HUES64 (cell line): ENCODE results near the gene EPM2A.

ENCODE experiments used
- H3K27ac ChIP-seq: 2 replicates; pipeline ENCODE4 v1.7.0; 2013; ENCODE audit warnings: low read depth, low read length, inconsistent platforms
- H3K27me3 ChIP-seq: 2 replicates; pipeline ENCODE4 v1.6.1; 2013; ENCODE audit warnings: mild to moderate bottlenecking, low read length; ENCODE audit not compliant: insufficient read depth
- H3K36me3 ChIP-seq: 2 replicates; pipeline ENCODE4 v1.6.1; 2013; ENCODE audit warnings: mild to moderate bottlenecking, low read length; ENCODE audit not compliant: insufficient read depth
- H3K4me1 ChIP-seq: 2 replicates; pipeline ENCODE4 v1.6.1; 2013; ENCODE audit warnings: mild to moderate bottlenecking, low read length, moderate library complexity; ENCODE audit not compliant: insufficient read depth
- H3K4me3 ChIP-seq: 2 replicates; pipeline ENCODE4 v1.5.1; 2013; ENCODE audit warnings: mild to moderate bottlenecking, low read length, moderate library complexity
- H3K9ac ChIP-seq: 2 replicates; pipeline ENCODE4 v1.6.1; 2013; ENCODE audit warnings: mild to moderate bottlenecking, low read depth, low read length
- H3K9me3 ChIP-seq: 2 replicates; pipeline ENCODE4 v1.6.1; 2013; ENCODE audit warnings: low read depth, low read length; ENCODE audit not compliant: insufficient read depth
- WGBS: fragments of 150-250, 120-280 bp; methylation state at CpG from one replicate; pipeline ENCODE4 v1.1.7; 2013; ENCODE audit warnings: missing lambda C conversion rate; 5-methylcytosine and 5-hydroxymethylcytosine counted together

Gene EPM2A

DNA sequence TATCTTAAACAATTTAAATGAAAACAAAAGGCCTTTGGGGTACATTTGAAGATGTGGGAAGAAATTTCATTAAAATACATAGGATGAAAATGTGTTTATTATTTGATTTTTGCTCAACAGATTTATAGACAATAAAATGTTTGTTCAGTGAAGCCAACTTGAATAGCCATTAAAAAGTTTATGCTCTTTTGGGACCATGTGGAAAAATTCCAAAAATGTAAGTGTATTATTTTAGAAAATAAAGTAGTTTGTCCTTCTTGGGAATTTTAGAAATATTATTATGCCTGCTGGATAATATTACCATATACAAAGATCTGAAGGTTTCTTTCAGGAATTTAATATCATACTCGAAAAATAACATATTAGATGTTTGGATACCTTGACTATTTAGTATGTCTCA, 131.3 kb downstream of the EPM2A start:
- H3K27ac ChIP-seq = no peak overlapping the region
- H3K36me3 ChIP-seq = no peaks in the 10 kb centered on the region
- no peak overlapping the region for H3K9ac ChIP-seq
- no peaks in the 10 kb centered on the region for H3K9me3 ChIP-seq
- no CpG with 5 or more reads among the region's 1 CpG for WGBS
- no peaks in the 10 kb centered on the region for H3K27me3 ChIP-seq
- H3K4me3 ChIP-seq = no peak overlapping the region
- no peaks in the 10 kb centered on the region for H3K4me1 ChIP-seq

GRCh38 chr6:145603424-145603833, 131.9 kb downstream of the EPM2A start:
- Histone ChIP-seq H3K4me1 (no peaks in the 10 kb centered on the region), H3K9ac (no peak overlapping the region), H3K36me3 (no peaks in the 10 kb centered on the region), H3K9me3 (no peaks in the 10 kb centered on the region), H3K27me3 (no peaks in the 10 kb centered on the region), H3K4me3 (no peak overlapping the region), H3K27ac (no peak overlapping the region)

DNA sequence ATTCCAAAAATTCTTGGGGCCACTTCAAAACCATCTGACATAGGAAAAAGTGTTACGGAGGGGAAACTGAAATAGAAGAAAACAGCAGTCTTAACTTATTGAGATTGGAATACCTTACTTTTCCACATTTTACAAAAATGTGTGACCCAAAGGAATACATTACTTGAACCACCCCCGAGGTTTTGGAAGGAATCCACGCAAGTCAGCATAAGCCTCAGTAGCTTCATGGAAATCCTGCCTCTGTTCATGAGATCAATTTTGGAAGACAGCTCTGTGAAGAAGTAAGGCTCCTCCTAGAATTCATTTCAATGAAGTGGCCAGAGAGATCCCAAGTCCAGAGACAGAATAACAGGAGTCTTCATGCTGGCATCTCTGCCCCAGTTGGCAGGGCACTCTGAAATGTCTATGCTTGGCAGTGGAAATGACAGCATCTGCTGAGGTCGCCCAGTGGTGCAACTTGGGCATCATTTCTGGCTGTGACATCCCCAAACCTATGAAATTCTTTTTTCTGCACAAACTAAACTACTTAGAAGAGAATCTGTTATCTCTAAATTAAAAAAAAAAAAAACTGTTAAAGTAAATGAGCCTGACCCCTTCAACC, 132.5 kb downstream of the EPM2A start:
- 96% methylated on average over 3 of the region's 4 CpGs for WGBS
- no peaks in the 10 kb centered on the region for H3K4me1 ChIP-seq
- no peaks in the 10 kb centered on the region for H3K27me3 ChIP-seq
- no peak overlapping the region for H3K9ac ChIP-seq
- H3K4me3 ChIP-seq = no peak overlapping the region
- no peaks in the 10 kb centered on the region for H3K36me3 ChIP-seq
- no peaks in the 10 kb centered on the region for H3K9me3 ChIP-seq
- no peak overlapping the region for H3K27ac ChIP-seq

- H3K4me1 ChIP-seq = no peaks in the 10 kb centered on the region
- H3K27ac ChIP-seq = no peak overlapping the region
- no peaks in the 10 kb centered on the region for H3K36me3 ChIP-seq
- no peaks in the 10 kb centered on the region for H3K9me3 ChIP-seq
- no peak overlapping the region for H3K9ac ChIP-seq
- WGBS = 87% methylated on average over 1 of the region's 2 CpGs
- H3K27me3 ChIP-seq = no peaks in the 10 kb centered on the region
- H3K4me3 ChIP-seq = no peak overlapping the region
Measured at GRCh38 chr6:145601397-145601796, 133.9 kb downstream of the EPM2A start.

- H3K4me1 ChIP-seq = no peaks in the 10 kb centered on the region
- WGBS = 94% methylated on average over 2 of the region's 2 CpGs
Measured at GRCh38 chr6:145600299-145600698, 135.0 kb downstream of the EPM2A start.

GRCh38 chr6:145588981-145589380, 146.3 kb downstream of the EPM2A start:
- no peaks in the 10 kb centered on the region for H3K27me3 ChIP-seq
- no peak overlapping the region for H3K27ac ChIP-seq
- H3K36me3 ChIP-seq = no peaks in the 10 kb centered on the region
- H3K9me3 ChIP-seq = no peaks in the 10 kb centered on the region
- no peak overlapping the region for H3K4me3 ChIP-seq
- H3K4me1 ChIP-seq = no peaks in the 10 kb centered on the region
- 90% methylated on average over 1 of the region's 1 CpG for WGBS
- H3K9ac ChIP-seq = no peak overlapping the region

More at GRCh38 chr6:145600299-145600698, 135.0 kb downstream of the EPM2A start:
- Histone ChIP-seq H3K27ac (no peak overlapping the region), H3K4me3 (no peak overlapping the region), H3K9me3 (no peaks in the 10 kb centered on the region), H3K27me3 (no peaks in the 10 kb centered on the region), H3K36me3 (no peaks in the 10 kb centered on the region), H3K9ac (no peak overlapping the region)

DNA sequence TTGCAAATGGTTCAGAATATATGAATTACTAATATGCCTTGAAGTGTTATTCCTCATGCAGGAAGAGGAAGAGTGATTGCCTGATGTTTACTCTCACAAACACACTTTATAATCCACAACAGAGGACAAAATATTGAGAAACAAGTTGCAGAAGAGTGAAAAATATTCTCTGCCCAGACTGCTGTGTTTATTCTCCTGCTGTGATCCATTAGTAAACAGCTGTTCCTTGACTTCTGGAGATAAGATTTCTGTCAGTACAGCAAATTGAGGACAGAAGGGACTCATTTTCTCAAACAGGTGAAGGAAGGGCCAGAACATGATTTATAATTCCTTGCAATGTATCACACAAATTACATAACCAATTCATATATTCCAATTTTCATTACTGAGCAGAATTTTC, 148.0 kb downstream of the EPM2A start:
- Histone ChIP-seq H3K27me3 (no peaks in the 10 kb centered on the region), H3K27ac (no peak overlapping the region), H3K36me3 (no peaks in the 10 kb centered on the region), H3K4me3 (no peak overlapping the region), H3K9ac (no peak overlapping the region), H3K9me3 (no peaks in the 10 kb centered on the region), H3K4me1 (no peaks in the 10 kb centered on the region)

GRCh38 chr6:145583753-145584152, 151.6 kb downstream of the EPM2A start:
- no peak overlapping the region for H3K27ac ChIP-seq
- no peaks in the 10 kb centered on the region for H3K4me1 ChIP-seq
- H3K4me3 ChIP-seq = no peak overlapping the region
- no peaks in the 10 kb centered on the region for H3K9me3 ChIP-seq
- H3K9ac ChIP-seq = no peak overlapping the region
- WGBS = 32% methylated on average over 3 of the region's 3 CpGs
- no peaks in the 10 kb centered on the region for H3K36me3 ChIP-seq
- H3K27me3 ChIP-seq = no peaks in the 10 kb centered on the region
